ENCODE measurements around the gene PDE1C.

GRCh38 chr7:31819031-31819430 lies 251.2 kb downstream of the PDE1C start:
- no peak for TF ChIP-seq CTCF (IDR thresholded peaks at IDR 0.05)
- no peak for TF ChIP-seq POLR2A (IDR thresholded peaks at IDR 0.05)
